HG03521 (cell line): ENCODE data around the gene ARHGAP26.

Experiments
- ATAC-seq: cut with Tn5 transposase; IDR thresholded peaks from one replicate; pipeline ENCODE4 v1.9.1; 2021; ENCODE audit warnings: mild to moderate bottlenecking, moderate library complexity; ENCODE audit not compliant: unreplicated experiment

Gene ARHGAP26

DNA sequence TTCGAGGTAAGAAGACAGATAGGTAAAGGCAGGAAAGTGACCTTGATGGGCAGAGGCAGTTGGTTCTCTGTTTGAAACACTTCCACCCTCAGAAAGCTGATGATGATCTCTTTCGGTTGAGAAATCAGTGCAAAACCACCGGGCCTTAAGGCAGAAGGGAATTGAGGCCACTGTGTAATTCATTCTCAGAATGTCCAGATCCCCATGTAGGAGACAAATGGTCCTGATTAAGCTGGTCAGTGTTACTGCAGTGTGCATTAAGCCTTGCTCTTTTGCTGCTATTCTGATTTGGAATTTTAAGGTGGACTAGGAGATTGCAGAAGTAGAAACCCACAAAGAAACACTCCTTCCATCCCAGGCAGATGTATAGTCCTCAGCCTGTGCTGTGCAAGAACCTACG is 255.2 kb downstream of the ARHGAP26 start:
- ATAC-seq = no peak

DNA sequence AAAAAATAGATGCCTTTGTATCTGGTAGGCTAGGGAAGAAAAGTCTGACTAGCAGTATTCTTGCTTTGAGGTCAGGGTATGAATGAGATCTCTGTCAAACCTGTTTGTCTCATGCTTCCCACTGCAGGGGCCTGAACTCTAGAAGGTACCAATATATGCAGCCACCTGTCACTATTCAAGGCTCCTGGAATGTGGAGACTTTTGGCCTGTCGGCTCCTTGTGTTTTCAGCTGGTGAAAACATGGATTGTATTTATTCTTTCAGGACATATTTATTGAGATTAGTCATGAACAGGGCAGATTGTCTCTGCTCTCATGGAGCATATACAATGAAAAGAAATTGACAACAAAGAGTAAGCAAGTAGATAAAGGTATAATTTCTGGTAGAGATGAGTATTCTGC is 255.8 kb downstream of the ARHGAP26 start:
- no peak for ATAC-seq

DNA sequence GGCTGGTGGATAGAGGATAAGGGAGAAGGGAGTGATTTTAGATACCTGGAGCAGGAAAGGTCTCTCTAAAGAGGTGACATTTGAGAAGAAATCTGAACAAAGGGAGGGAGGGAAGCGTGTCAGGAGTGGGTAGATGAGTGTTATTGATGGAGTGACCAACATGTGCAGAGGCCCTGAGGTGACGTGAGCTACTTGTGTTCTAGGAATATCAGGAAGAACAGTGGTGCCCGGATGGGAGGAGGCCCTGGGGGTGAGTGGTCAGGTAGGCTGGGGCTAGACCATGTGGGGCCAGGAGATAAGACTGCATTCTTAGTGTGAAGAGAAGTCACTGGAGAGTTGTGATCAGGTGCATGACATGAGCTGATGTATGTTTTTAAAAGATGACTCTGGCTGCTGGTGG is 256.2 kb downstream of the ARHGAP26 start:
- ATAC-seq = no peak

DNA sequence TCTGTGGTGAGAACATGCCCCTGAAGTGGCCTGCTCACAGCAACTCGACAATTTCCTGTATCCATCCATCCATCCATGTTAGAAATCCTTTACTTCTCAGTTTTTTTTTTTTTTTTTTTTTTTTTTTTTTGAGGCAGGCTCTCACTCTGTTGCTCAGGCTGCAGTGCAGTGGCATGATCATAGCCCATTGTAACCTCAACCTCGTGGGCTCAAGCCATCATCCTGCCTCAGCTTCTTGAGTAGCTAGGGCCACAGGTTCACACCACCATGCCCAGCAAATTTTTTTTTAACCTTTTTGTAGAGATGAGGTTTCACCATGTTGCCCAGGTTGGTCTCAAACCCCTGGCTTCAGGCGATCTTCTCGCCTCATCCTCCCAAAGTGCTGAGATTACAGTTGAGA is 259.1 kb downstream of the ARHGAP26 start:
- no peak for ATAC-seq

DNA sequence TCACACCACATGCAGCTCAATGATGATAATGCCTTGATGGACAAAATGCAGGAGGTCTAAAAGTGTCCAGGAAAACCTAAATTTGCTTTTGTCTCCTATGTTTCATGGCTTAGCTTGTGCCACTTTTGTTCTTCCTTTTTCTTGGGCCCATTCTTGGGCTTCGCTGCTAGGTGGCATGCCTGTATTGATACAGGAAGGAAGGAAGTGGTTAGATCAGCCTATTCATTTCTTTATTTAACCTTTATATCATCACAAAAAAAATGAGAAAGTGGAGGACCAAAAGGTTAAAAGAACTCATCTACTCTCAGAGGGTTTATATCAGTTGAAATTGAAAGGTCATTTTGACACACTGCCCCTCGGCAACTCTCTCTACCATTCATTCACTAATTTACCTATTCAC is 260.2 kb downstream of the ARHGAP26 start:
- ATAC-seq = no peak

DNA sequence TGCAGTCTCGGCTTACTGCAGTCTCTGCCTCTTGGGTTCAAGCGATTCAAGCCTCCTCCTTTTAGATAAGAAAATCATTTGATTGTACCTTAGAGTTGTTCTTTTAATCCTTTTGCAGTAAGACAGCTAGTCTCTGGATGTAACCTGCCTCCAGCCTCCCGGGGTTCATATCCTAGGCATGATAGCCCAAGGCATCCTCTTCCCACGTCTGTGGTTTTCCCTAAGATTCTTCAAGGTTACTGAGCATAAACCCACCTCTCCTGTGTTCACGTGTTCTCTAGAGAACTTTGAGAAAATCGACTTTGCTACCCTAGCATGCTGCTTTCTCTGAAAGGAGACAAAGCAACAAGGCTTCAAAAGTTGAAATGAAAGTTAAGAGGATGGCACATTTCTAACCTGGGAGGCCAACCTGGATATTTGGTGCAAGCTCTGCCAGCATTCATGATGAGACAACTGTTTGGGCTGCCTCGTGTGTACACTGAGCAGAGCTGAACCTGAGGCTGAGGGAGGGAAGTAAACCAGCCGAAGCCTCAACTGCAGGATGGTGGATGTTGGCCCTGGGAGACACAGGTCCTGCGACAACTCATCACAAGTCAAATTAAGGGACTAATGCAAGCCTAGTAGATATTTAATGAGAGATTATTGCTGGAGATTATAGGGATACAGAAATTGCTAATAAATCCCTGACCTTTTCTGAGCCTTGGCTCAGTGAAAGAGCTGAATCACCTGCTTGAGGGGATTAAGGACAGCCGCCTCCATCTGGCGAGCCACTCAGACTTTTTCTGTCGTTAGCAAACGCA is 261.8 kb downstream of the ARHGAP26 start:
- no peak for ATAC-seq

DNA sequence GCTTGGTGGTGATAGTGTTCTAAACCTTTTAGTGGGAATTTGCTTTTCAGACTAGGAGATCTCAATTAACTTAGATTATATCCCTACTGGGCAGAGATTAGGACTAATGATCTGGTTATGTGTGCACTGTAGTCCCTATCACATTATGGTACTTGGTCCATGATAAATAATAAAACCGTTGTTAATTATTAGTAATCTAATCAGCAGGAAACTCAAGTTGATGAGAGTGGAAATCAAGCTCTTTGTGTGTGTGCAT is 262.3 kb downstream of the ARHGAP26 start:
- ATAC-seq = no peak

DNA sequence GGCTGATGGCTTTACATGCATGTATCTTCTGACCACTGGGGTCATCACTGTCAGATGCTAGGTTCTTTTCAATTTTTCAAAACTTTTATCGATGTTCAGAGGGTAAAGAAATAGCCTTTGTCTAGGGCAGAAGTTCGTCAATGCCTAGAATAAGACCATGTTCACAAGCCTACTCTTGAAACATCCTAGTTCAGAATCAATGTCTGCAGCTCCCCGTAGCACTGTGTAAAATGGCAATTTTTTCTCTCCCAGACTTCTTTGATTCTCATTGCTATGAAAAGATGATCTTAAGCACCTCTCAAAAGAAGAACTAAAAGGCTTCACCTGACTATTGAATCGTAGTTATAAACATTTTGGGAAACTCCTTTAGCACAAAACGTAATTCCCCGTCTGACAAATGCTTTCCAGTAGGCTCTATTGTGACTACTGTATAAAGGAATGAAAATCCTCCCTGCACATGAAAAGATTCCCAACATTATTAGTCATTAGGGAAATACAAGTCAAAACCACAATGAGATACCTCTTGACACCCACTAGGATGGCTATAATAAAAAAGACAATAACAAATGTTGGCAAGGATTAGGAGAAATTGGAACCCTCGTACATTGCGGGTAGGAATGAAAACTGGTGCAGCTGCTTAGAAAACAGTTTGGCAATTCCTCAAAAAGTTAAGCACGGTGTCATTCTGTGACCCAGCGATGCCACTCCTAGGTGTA is 263.5 kb downstream of the ARHGAP26 start:
- ATAC-seq = no peak

DNA sequence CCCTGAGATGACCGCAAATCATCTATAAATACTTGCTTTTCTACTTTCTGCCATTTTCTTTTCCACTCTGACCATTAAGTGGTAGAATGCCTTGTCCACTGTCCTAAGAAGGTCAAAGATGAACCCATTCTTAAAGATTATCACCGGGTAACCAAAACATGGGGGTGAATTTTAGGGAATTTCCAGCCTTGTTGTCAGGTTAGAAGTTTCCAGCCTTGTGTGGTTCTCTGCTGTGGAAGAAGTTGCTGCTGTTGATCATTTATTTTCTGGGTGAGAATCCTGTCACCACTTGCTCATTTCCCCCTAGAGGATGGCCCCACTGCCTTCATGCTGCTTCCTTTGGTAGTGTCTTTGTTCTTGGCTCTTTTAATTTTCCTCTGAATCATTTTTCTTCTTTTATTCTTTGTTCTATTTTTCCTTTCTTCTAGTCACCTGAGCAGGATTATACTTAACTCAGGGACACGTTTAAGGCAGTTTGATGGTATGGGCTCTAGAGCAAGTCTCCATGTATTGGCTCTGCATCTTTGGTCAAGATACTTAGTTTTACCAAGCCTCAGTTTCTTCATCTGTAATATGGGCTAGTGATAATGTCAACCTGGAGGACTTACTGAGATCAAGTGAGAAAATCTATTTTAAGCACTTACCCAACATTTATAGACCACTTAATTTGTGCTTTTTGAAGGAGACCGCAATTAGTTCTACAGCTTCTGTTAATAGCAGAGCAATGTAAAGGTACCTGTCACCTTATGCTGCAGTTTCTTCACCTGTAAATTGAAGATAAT is 266.2 kb downstream of the ARHGAP26 start:
- ATAC-seq = no peak

DNA sequence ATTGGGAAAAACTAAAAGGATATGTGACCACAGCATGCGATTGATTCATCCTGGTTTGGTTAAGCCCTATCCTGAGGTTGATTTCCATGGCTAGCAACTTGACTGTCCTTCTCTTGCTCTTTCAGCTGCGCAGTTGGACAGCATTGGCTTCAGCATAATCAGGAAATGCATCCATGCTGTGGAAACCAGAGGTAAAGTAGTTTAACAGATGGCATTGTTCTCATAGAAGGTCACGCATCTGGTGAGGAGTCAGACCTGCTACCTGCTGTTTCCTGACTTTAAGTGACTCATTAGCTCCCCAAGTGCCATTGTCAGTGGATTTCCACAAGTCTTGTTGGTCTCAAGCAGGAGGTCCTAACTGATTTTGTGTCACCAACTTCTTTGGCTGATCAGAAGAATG is 266.9 kb downstream of the ARHGAP26 start:
- no peak for ATAC-seq

DNA sequence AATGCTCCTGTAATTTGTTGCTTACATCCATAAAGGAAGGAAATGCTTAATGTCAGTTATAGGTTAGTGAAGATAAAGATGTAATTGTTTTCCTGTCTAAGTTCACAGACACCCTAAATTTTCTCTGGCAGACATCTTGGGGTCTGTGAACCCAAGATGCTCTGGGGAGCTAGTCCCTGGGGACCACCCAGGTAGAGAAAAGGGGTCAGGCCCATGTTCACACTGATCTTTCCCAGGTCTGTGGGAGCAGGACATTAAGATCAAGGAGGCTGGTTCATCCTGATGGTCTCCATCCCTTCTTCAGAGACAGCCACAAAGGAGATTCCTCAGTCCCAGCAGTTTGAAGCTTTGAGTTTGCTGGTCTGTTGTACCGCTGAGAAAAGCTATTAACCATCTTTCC is 267.5 kb downstream of the ARHGAP26 start:
- ATAC-seq = no peak

DNA sequence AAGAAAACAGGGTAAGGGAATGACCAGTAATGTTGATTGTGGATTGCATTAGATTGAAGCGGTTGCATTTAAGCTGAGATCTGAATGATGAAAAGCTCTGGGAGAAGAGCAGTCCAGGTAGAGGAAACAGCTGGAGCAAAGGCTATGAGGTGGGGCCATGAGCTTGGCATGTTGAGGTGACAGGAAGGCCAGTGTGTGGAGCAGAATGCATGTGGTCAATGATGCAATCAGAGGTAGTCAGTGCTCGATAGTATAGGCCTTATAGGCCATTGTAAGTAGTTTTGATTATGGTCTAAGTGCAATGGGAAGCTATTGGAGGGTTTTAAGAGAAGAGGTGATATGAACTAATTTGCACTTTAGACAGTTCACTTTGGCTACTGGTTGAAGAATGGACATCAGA is 270.4 kb downstream of the ARHGAP26 start:
- ATAC-seq = no peak

DNA sequence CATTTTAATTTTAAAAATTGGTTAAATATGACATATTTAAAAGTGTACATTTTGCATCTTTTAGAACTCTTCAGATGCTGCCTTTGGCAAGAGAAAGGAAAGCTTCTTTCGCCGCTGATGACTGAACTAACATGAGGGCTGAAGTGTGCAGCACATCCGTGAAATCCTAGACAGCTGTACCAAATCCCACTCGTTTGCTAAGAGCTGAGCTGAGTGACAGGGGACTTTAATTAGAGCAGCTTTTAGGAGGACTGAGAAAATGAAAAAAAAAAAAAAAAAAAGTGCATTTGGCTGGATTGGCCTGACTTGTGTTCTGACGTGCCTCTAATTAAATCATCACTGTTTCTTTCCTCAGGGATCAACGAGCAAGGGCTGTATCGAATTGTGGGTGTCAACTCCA is 271.3 kb downstream of the ARHGAP26 start:
- no peak for ATAC-seq

DNA sequence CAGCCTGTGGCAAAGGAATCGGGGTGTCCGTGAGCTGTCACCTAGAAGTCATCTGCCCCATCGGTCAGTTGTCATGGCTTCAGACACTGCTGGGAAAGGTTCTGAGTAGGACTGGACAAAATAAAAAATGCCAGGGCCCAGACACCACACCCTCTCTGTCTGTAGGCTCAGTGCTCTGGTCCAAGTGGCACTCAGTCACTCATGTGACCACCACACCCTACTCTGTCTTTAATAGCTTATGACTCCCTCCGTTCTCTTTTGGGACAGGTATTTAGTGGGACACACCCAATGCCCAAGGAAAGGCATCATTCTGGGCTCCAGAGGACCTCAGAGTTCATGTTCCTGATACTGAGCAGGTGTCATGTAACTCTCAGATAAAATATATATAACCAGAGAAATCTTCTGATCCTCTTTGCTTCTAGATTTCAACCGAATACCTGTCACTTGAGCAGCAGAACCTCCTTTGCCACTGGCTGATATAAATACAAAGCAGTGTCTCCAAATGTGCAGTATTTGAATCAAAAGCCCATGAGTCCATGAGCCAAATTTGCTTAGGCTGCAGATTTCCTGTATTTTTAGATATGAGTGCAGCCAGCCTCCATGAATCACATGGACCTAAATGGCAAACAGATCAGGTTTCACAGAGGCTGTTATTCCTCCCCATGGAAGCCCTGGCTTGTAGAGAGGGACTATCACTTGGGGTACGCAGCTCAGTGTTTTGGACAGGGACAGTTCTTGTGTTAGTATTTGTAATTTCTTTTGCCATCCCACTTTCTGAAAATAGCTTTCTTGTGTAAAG is 272.0 kb downstream of the ARHGAP26 start:
- no peak for ATAC-seq

DNA sequence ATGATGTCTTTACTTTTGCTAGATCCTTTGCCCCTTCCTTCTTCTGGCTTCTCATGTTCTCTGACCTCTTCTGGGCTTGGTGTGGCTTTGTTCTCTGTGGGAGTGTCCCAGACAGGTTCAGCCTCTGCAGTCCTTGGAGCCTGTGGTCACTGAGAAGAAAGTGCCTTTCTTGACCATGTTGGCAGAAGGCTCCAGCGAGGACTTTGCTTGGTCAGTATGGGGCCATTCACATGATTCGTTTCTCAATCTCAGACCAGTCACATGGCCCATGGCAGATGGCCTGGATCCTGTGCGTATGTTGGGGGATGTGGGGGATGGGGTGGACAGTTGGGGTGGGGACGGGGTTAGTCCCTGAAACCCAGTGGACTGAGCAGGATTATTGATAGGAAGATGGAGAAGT is 274.1 kb downstream of the ARHGAP26 start:
- no peak for ATAC-seq

DNA sequence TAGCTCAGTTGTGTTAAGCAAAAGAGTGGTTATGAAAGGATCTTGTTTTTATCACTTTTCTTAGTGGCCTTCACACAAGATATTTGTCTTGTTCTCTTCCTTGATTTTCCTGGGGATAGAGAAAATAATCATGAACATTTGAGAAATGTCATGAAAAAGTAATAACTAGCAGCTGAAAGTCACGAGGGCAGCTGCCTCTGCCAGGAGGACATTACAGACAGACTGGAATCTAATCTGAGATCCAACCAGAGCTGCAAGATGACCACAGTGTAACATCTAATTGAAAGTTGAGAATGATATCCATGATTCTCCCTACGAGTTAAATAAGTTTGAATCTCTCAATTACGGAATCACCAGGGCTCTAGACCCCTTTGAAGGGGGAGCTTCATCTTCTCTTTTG is 274.9 kb downstream of the ARHGAP26 start:
- no peak for ATAC-seq

DNA sequence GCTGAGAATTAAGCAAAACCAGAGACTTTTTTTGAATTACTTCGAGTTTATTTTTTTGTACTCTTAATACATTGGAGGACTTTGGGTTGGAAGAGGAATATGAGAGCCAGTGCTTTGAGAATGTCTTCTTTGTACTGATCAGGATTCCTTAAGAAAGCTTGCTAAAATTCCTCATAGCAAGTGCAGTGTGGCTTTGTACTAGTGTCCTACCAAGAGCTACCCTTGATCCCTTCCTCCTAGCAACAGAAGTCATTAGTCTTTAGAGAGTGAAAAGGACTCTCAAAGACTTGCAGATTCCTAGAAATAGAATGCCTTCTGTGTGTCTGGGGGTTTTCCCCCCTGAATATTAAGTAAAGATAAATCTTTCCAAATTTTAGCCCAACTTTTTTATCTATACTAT is 276.1 kb downstream of the ARHGAP26 start:
- no peak for ATAC-seq

DNA sequence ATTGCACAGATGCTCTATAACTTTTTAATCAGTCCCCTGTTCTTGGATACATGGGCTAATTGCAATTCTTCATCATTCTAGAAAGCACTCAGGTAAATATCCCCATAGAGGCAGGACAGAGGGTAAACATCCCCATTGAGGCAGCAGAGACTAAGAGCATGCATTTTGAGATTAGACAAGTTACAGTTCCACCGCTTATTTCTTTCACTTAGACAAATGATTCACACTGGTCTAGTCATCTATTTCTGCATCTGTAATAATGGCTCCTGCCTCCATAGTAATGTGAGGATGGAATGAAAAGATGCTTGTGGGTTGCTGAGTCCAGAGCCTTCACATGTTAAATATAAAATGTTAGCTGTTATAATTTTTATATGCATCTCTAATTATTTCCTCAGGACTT is 276.9 kb downstream of the ARHGAP26 start:
- ATAC-seq = no peak

DNA sequence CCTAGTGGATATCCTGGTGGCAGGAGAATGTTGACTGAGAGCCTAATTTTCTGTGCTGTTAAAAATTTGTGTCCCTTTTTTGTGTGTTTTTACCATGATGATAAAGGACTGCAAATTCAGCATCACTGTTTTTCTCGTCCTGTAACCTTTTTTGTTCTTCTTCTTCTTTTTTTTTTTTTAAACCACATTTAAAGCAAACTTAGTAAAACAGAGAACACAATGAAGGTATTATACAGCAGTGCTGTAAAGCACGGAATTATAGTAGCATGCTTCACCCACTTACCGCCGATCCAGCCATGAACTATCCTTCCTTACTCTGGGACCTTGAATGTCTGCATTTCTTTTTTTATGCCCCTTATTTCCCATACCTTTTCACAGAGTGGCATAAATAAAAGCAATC is 280.0 kb downstream of the ARHGAP26 start:
- ATAC-seq = no peak

DNA sequence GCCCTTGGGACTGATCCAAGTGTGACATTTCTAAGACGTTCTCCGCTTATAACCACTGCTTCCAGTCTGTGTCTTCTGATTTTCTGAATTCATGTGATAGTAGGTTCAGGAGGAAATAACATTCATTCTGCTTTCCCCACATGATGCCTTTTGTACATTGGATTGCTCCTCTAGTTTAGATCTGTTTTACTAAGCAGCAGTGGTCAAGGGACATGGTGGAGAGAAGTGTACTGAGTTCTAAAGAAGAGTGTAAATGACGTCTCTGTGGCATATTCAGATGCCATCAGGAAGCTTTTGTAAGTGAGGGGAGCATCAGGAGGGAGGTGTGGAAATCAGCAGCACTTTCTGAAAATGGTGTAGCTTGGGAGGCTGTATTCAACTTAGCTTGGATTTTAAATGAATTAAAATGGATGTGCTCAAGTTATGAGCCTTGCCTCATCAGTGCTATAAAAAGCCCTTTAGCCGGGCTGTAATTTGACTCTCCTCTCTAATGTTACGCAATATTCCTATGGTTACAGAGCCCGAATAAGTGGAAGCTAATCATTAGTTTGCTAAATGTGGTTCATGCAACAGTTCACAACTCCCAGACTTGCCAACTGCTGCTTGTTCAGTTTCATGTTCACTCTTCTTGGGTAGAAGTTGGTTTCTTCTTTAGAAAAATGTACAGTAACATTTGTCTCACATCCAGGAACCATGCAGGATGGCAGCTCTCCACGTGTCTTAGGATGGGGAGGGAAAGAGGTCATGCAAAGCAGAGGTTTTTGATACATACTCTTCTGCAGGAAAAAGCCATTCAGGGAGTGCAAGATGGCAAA is 281.3 kb downstream of the ARHGAP26 start:
- no peak for ATAC-seq
